Suprapubic skin (tissue), 4 donors: ENCODE results near the gene C1D.

Experiments used
- CTCF ChIP-seq, 2 donors: fragments of 200-600 bp in 1 of 2; fragments of 450-650 bp in 1 of 2; sonication (generic) in 1 of 2; IDR thresholded peaks; one replicate each; pipeline ENCODE4 v1.5.1; 2016 to 2019; ENCODE audit warnings: antibody characterized with exemption in 2 of 2, mild to moderate bottlenecking in 1 of 2, moderate library complexity in 1 of 2
- EP300 ChIP-seq: sonication (generic); formaldehyde crosslinking; IDR thresholded peaks from one replicate; pipeline ENCODE4 v1.6.1; 2017; ENCODE audit warnings: antibody characterized with exemption
- POLR2AphosphoS5 ChIP-seq, 3 donors: sonication (generic); formaldehyde crosslinking; IDR thresholded peaks; one replicate each; pipeline ENCODE4 v1.6.1; 2017; ENCODE audit warnings: antibody characterized with exemption in 3 of 3

- TF ChIP-seq CTCF (IDR thresholded peaks at IDR 0.05), result no peak
- no peak for TF ChIP-seq POLR2AphosphoS5 (IDR thresholded peaks at IDR 0.05)
- TF ChIP-seq EP300, result no peak
These were observed 2.8 kb downstream of the C1D start for GRCh38 chr2:68059784-68060525.
